GM18907 (cell line): Measurements from ENCODE around the gene TCEAL1.

Source experiments
- ATAC-seq: cut with Tn5 transposase; IDR thresholded peaks from one replicate; pipeline ENCODE4 v1.9.1; 2021; ENCODE audit warnings: mild to moderate bottlenecking, moderate library complexity; ENCODE audit not compliant: unreplicated experiment

The TCEAL1 gene

DNA sequence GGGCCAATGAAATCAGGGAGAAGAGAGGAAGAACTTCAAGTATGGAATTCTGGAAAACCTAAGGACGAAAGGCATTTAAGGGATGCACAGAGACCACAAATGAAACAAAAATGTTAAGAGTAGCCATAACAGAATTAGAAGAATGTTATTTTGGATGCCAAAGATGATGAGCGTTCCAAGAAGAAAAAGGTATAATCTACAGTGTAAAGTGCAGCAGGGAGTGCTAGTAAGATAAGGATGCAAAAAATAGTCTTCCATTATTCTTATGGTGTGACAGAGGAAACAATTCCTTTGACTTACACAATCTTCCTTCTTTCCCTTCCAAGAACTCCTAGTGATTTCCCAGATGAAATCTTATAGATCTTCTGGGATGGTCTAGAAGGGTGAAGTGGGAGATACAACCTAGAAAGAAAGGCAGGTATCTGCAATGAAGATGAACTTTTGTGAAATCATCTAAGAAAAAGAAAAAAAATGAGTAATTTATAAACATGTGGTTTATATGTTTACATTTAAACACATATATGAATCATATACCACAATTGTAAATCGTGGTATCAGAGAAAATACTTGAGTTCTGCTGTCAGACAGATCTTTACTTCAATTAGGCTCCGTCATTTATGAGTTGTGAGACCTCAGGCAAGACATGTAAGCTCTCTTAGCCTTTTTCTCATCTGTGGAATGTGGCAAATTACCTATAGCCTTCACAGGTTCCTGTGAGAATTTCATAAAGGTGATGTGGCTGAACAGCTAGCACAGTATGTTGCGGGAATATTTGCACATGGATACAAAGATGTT lies 49.6 kb downstream of the TCEAL1 start:
- no peak for ATAC-seq
